ENCODE results near the gene SNX1. TPM values are rescaled to one million over a fixed set of nuclear protein-coding genes. Genes with fewer than 3 reads are reported as not detected.
"Not testable (repeated sequence)": the region's sequence is repeated elsewhere in the genome, so short reads cannot be mapped to it uniquely, and the experiment has no call there.

SNX1 gene
- total RNA-seq, 4 donors from 2014 or later, result 74.5 to 178 (median 95.5) TPM

- Histone ChIP-seq H3K36me3 (no peaks in the 10 kb centered on the region), H3K27ac (no peak overlapping the region), H3K4me1 (no peaks in the 10 kb centered on the region), H3K9me3 (no peaks in the 10 kb centered on the region), H3K27me3 (no peaks in the 10 kb centered on the region), H3K4me3 (no peak overlapping the region)
- no peak for DNase-seq
- TF ChIP-seq POLR2A (IDR thresholded peaks at IDR 0.05) (no peak), CTCF (IDR thresholded peaks at IDR 0.05) (no peak)
- intact Hi-C loops (cut with DNase I; ENCODE audit: low total_unique reads), result no loop called here
Measured at GRCh38 chr15:64111679-64112050, 15.9 kb downstream of the SNX1 start.

GRCh38 chr15:64112073-64112772 lies 16.4 kb downstream of the SNX1 start:
- H3K9me3 ChIP-seq, result no peaks in the 10 kb centered on the region
- DNase-seq, result no peak
- no peak overlapping the region for H3K27ac ChIP-seq
- no peaks in the 10 kb centered on the region for H3K4me1 ChIP-seq
- TF ChIP-seq CTCF (IDR thresholded peaks at IDR 0.05) (no peak), POLR2A (IDR thresholded peaks at IDR 0.05) (no peak)
- intact Hi-C loops (cut with DNase I; ENCODE audit: low total_unique reads), result no loop called here
- H3K36me3 ChIP-seq, result no peaks in the 10 kb centered on the region
- H3K4me3 ChIP-seq, result no peak overlapping the region
- H3K27me3 ChIP-seq, result no peaks in the 10 kb centered on the region

GRCh38 chr15:64112904-64113303 lies 17.1 kb downstream of the SNX1 start:
- no peak overlapping the region for H3K27ac ChIP-seq
- TF ChIP-seq POLR2A (IDR thresholded peaks at IDR 0.05), result no peak
- no peak for TF ChIP-seq CTCF (IDR thresholded peaks at IDR 0.05)

GRCh38 chr15:64117759-64118487 lies 22.1 kb downstream of the SNX1 start:
- H3K4me1 ChIP-seq, result no peaks in the 10 kb centered on the region
- H3K9me3 ChIP-seq, result no peaks in the 10 kb centered on the region
- H3K36me3 ChIP-seq, result no peaks in the 10 kb centered on the region
- no peak overlapping the region for H3K4me3 ChIP-seq
- no peak overlapping the region for H3K27ac ChIP-seq
- no peak for TF ChIP-seq POLR2A (IDR thresholded peaks at IDR 0.05)
- no peak for TF ChIP-seq CTCF (IDR thresholded peaks at IDR 0.05)
- intact Hi-C loops (cut with DNase I; ENCODE audit: low total_unique reads), result no loop called here
- no peaks in the 10 kb centered on the region for H3K27me3 ChIP-seq
- DNase-seq, result no peak

More at GRCh38 chr15:64112904-64113303, 17.1 kb downstream of the SNX1 start:
- Histone ChIP-seq H3K9me3 (no peaks in the 10 kb centered on the region), H3K4me1 (no peaks in the 10 kb centered on the region), H3K4me3 (no peak overlapping the region), H3K27me3 (no peaks in the 10 kb centered on the region), H3K36me3 (no peaks in the 10 kb centered on the region)
- intact Hi-C loops (cut with DNase I; ENCODE audit: low total_unique reads), result no loop called here
- no peak for DNase-seq

GRCh38 chr15:64120322-64120721 lies 24.5 kb downstream of the SNX1 start:
- H3K4me1 ChIP-seq; H3K4me3 ChIP-seq; DNase-seq; H3K36me3 ChIP-seq; intact Hi-C loops (cut with DNase I; ENCODE audit: low total_unique reads); H3K27me3 ChIP-seq; H3K9me3 ChIP-seq; H3K27ac ChIP-seq: not testable (repeated sequence)

Data from uterus (tissue), 4 donors.